K562 (cell line): ENCODE results near the gene S100A10. TPM values are rescaled to one million over a fixed set of nuclear protein-coding genes. Genes with fewer than 3 reads are reported as not detected.

ENCODE experiments used
- ARID2 ChIP-seq: fragments of 450-650 bp; IDR thresholded peaks from 2 replicates; pipeline ENCODE4 v1.6.1; 2017; ENCODE audit warnings: antibody characterized with exemption, mild to moderate bottlenecking
- CBX2 ChIP-seq: fragments of 200-600 bp; sonication (generic); IDR thresholded peaks from one replicate; pipeline ENCODE4 v1.6.1; 2012; ENCODE audit warnings: mild to moderate bottlenecking, low read length, inconsistent platforms; ENCODE audit not compliant: insufficient read depth, poor library complexity, severe bottlenecking
- E2F3 ChIP-seq: fragments of 250-450 bp; sonication (Bioruptor Pico); IDR thresholded peaks from 2 replicates; pipeline ENCODE4 v1.4.0; 2020; ENCODE audit warnings: mild to moderate bottlenecking
- HDGF ChIP-seq: fragments of 450-650 bp; IDR thresholded peaks from 2 replicates; pipeline ENCODE4 v1.6.1; 2016
- HLTF ChIP-seq: fragments of 450-650 bp; IDR thresholded peaks from 2 replicates; pipeline ENCODE4 v1.6.1; 2016
- HNRNPUL1 ChIP-seq: fragments of 200-400 bp; formaldehyde crosslinking; IDR thresholded peaks from 2 replicates; pipeline ENCODE4 v1.6.1; 2017; ENCODE audit warnings: low read length
- JUND ChIP-seq, 2 experiments: IDR thresholded peaks; 2 replicates in 1 of 2; 3 replicates in 1 of 2; pipeline ENCODE4 v1.6.1; 2011; ENCODE audit warnings: borderline replicate concordance in 2 of 2, low read depth in 2 of 2, low read length in 2 of 2, improper control_type of control experiment in 1 of 2, missing biosample characterization in 1 of 2, missing genetic modification characterization in 1 of 2, missing genetic modification reagents in 1 of 2
- PHTF2 ChIP-seq: fragments of 250-450 bp; sonication (Bioruptor Pico); IDR thresholded peaks from 2 replicates; pipeline ENCODE4 v1.5.0; 2021; ENCODE audit warnings: mild to moderate bottlenecking
- RAD21 ChIP-seq, 2 experiments: fragments of 250-450 bp in 1 of 2; fragments of 450-650 bp in 1 of 2; sonication (Bioruptor Pico) in 1 of 2; formaldehyde crosslinking in 1 of 2; IDR thresholded peaks in 1 of 2; conservative IDR thresholded peaks in 1 of 2; 2 replicates each; pipeline versions ENCODE4 v1.4.0 to v1.8.0; 2020 to 2022; ENCODE audit warnings: mild to moderate bottlenecking in 2 of 2, moderate library complexity in 1 of 2
- RB1 ChIP-seq: fragments of 450-650 bp; IDR thresholded peaks from 2 replicates; pipeline ENCODE4 v1.6.1; 2017; ENCODE audit warnings: low read depth, mild to moderate bottlenecking
- STAT5B ChIP-seq: fragments of 250-450 bp; sonication (Bioruptor Pico); IDR thresholded peaks from 2 replicates; pipeline ENCODE4 v1.8.0; 2021; ENCODE audit warnings: mild to moderate bottlenecking, inconsistent platforms
- TCF7 ChIP-seq: sonication (generic); IDR thresholded peaks from 2 replicates; pipeline ENCODE4 v1.6.1; 2016; ENCODE audit warnings: antibody characterized with exemption, borderline replicate concordance
- TEAD4 ChIP-seq, 2 experiments: sonication (generic) in 1 of 2; formaldehyde crosslinking in 1 of 2; IDR thresholded peaks; 2 replicates each; pipeline versions ENCODE4 v1.6.1 to v1.8.0; 2012 to 2022; ENCODE audit warnings: borderline replicate concordance in 1 of 2, inconsistent platforms in 1 of 2, low read length in 1 of 2, mild to moderate bottlenecking in 1 of 2, missing genetic modification reagents in 1 of 2
- XRCC5 ChIP-seq: fragments of 200-400 bp; formaldehyde crosslinking; IDR thresholded peaks from 2 replicates; pipeline ENCODE4 v1.6.1; 2017; ENCODE audit warnings: low read depth, mild to moderate bottlenecking, low read length
- polyA plus RNA-seq, 8 experiments: library from polyadenylated mRNA; depleted of rRNA in 4 of 8; stranded (reverse) in 5 of 8; unstranded in 3 of 8; fragments of >200 nt; fragmentation: Nextera tagmentation in 2 of 8; fragmentation: Illumina TruSeq in 1 of 8; extraction: Ambion mirVana in 2 of 8; extraction: Trizol in 1 of 8; gene quantifications; 2 replicates each; pipeline versions ENCODE4 v1.2.1 to v1.2.3, GENCODE V29; 2011 to 2014; ENCODE audit warnings: inconsistent platforms in 1 of 8, missing spikeins in 1 of 8
- total RNA-seq, 7 experiments: library from RNA; depleted of rRNA in 6 of 7; stranded (reverse); fragments of >200 nt in 6 of 7; fragmentation: Illumina TruSeq in 2 of 7; extraction: Trizol in 2 of 7; gene quantifications; 2 replicates each; pipeline versions ENCODE4 v1.2.1 to v1.2.3, GENCODE V29; 2011 to 2021; ENCODE audit warnings: low replicate concordance in 1 of 7
- TF ChIP-seq, protein P1 (sequence below), 2 experiments: fragments of 450-650 bp; formaldehyde crosslinking in 1 of 2; IDR thresholded peaks; 2 replicates each; pipeline versions ENCODE4 v1.4.0 to v1.6.1; 2014 to 2020; ENCODE audit warnings: mild to moderate bottlenecking in 2 of 2, borderline replicate concordance in 1 of 2, low read depth in 1 of 2
- TF ChIP-seq, protein P2 (sequence below): fragments of 250-450 bp; sonication (Bioruptor Pico); IDR thresholded peaks from 2 replicates; pipeline ENCODE4 v1.8.0; 2021; ENCODE audit warnings: borderline replicate concordance, mild to moderate bottlenecking, moderate library complexity; ENCODE audit not compliant: poor library complexity, severe bottlenecking
- TF ChIP-seq, protein P3 (sequence below), 3 experiments: IDR thresholded peaks in 2 of 3; conservative IDR thresholded peaks in 1 of 3; 2 replicates each; pipeline ENCODE4 v1.5.1; 2011 to 2012; ENCODE audit warnings: low read length in 3 of 3, mild to moderate bottlenecking in 3 of 3, control low read depth in 2 of 3, improper control_type of control experiment in 1 of 3, inconsistent platforms in 1 of 3, low read depth in 1 of 3, mixed read lengths in 1 of 3, moderate library complexity in 1 of 3; ENCODE audit not compliant: insufficient read depth in 2 of 3

S100A10 gene
- total and polyA plus RNA-seq, 9 of the 15 experiments (the other 6 are each of a cell fraction or from before 2014, with no cell fraction given): 0.32 to 1.6 (median 0.50) TPM; not detected in 3

DNA sequence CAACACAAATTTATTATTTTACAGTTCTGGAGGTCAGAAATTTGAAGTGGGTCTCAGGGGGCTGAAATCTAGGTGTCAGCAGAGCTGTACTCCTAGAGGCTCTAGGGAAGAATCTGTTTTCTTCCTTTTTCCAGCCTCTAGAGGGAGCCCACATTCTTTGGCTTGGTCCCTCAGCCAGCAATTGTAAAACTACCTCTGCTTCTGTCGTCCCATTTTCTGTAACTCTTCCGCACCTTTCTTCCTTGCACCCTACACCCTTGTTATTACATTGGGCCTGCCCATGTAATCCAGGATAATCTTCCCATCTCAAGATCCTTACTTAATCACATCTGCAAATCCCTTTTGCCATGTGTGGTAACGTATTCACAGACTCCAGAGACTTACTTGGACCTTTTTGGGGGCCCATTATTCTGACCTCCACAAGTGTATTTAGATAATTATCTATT, 59.6 kb downstream of the S100A10 start (continued):
- TF ChIP-seq, protein P1, sequence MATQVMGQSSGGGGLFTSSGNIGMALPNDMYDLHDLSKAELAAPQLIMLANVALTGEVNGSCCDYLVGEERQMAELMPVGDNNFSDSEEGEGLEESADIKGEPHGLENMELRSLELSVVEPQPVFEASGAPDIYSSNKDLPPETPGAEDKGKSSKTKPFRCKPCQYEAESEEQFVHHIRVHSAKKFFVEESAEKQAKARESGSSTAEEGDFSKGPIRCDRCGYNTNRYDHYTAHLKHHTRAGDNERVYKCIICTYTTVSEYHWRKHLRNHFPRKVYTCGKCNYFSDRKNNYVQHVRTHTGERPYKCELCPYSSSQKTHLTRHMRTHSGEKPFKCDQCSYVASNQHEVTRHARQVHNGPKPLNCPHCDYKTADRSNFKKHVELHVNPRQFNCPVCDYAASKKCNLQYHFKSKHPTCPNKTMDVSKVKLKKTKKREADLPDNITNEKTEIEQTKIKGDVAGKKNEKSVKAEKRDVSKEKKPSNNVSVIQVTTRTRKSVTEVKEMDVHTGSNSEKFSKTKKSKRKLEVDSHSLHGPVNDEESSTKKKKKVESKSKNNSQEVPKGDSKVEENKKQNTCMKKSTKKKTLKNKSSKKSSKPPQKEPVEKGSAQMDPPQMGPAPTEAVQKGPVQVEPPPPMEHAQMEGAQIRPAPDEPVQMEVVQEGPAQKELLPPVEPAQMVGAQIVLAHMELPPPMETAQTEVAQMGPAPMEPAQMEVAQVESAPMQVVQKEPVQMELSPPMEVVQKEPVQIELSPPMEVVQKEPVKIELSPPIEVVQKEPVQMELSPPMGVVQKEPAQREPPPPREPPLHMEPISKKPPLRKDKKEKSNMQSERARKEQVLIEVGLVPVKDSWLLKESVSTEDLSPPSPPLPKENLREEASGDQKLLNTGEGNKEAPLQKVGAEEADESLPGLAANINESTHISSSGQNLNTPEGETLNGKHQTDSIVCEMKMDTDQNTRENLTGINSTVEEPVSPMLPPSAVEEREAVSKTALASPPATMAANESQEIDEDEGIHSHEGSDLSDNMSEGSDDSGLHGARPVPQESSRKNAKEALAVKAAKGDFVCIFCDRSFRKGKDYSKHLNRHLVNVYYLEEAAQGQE (IDR thresholded peaks at IDR 0.05; ENCODE audit: borderline replicate concordance): peak; percentile 82
- TF ChIP-seq, protein P1 (CRISPR knock-in tag; IDR thresholded peaks at IDR 0.05; ENCODE audit: low read depth): no peak
- TF ChIP-seq, protein P2, sequence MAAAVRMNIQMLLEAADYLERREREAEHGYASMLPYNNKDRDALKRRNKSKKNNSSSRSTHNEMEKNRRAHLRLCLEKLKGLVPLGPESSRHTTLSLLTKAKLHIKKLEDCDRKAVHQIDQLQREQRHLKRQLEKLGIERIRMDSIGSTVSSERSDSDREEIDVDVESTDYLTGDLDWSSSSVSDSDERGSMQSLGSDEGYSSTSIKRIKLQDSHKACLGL (CRISPR knock-in tag): no peak
- TF ChIP-seq JUND (IDR thresholded peaks at IDR 0.05; ENCODE audit: borderline replicate concordance, low read depth, low read length) (peak; percentile 7; the same call in 1 of the 2 replicates), JUND (tag; IDR thresholded peaks at IDR 0.05; ENCODE audit: borderline replicate concordance, low read depth, low read length) (no peak), TEAD4 (IDR thresholded peaks at IDR 0.05; ENCODE audit: low read length) (0 out of 2 replicates have a peak, but pooled peaks have one; percentile 15), TEAD4 (CRISPR knock-in tag; IDR thresholded peaks at IDR 0.05; ENCODE audit: borderline replicate concordance) (no peak), RAD21 (CRISPR knock-in tag; conservative IDR thresholded peaks at IDR 0.05 in 1 of 2, IDR thresholded peaks at IDR 0.05 in 1 of 2) (peak; percentile 88 to 95), XRCC5 (0 out of 2 replicates have a peak, but pooled peaks have one; percentile 30), STAT5B (no peak), ARID2 (peak; percentile 66; the same call in 1 of the 2 replicates), TCF7 (no peak), HNRNPUL1 (no peak), PHTF2 (CRISPR knock-in tag) (no peak), CBX2 (no peak), HDGF (no peak), HLTF (no peak), E2F3 (CRISPR knock-in tag) (no peak), RB1 (peak; percentile 57; the same call in 1 of the 2 replicates)
- TF ChIP-seq, protein P3, sequence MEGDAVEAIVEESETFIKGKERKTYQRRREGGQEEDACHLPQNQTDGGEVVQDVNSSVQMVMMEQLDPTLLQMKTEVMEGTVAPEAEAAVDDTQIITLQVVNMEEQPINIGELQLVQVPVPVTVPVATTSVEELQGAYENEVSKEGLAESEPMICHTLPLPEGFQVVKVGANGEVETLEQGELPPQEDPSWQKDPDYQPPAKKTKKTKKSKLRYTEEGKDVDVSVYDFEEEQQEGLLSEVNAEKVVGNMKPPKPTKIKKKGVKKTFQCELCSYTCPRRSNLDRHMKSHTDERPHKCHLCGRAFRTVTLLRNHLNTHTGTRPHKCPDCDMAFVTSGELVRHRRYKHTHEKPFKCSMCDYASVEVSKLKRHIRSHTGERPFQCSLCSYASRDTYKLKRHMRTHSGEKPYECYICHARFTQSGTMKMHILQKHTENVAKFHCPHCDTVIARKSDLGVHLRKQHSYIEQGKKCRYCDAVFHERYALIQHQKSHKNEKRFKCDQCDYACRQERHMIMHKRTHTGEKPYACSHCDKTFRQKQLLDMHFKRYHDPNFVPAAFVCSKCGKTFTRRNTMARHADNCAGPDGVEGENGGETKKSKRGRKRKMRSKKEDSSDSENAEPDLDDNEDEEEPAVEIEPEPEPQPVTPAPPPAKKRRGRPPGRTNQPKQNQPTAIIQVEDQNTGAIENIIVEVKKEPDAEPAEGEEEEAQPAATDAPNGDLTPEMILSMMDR (IDR thresholded peaks at IDR 0.05 in 2 of 3, conservative IDR thresholded peaks at IDR 0.05 in 1 of 3; ENCODE audit: insufficient read depth in 2 of 3, low read depth in 1 of 3, low read length in 3 of 3): peak; percentile 81 to 96 (median 91)
